OCI-LY7 (cell line): ENCODE data around the gene TMEM204. TPM values are rescaled to one million over a fixed set of nuclear protein-coding genes. Genes with fewer than 3 reads are reported as not detected.

Source experiments
- BruUV-seq: library from RNA; stranded (reverse); fragments of 400-500 nt; replicated peaks from 2 replicates; lab custom pipeline; 2021; lab: Mats Ljungman, UMichigan
- CTCF ChIA-PET: fragments of 300-600 bp; sonication (Branson Sonifier 250); formaldehyde crosslinking; loops from one replicate; lab custom pipeline; 2022; ENCODE audit warnings: antibody characterized with exemption; ENCODE audit not compliant: unreplicated experiment; lab: Charles Lee
- POLR2A ChIA-PET: fragments of 300-600 bp; sonication (Branson Sonifier 250); formaldehyde crosslinking; loops from one replicate; lab custom pipeline; 2022; ENCODE audit warnings: antibody characterized with exemption; lab: Charles Lee
- DNase-seq: peaks from one replicate; pipeline ENCODE4 v3.0.0-alpha.2; 2015; ENCODE audit warnings: low spot score
- H2AFZ ChIP-seq: fragments of 200-600 bp; sonication (generic), shearing (Covaris generic); 2 replicates; pipeline ENCODE4 v1.6.1; 2014; ENCODE audit warnings: mild to moderate bottlenecking, antibody characterized with exemption, low read length, moderate library complexity
- H3K27ac ChIP-seq: fragments of 200-600 bp; sonication (generic); 2 replicates; pipeline ENCODE4 v1.5.1; 2014; ENCODE audit warnings: mixed run types, low read depth, mild to moderate bottlenecking, moderate library complexity, low read length, inconsistent platforms; ENCODE audit not compliant: poor library complexity, severe bottlenecking
- H3K36me3 ChIP-seq: fragments of 200-600 bp; sonication (generic); 2 replicates; pipeline ENCODE4 v1.6.1; 2014; ENCODE audit warnings: mild to moderate bottlenecking, antibody characterized with exemption, low read length, moderate library complexity, mixed read lengths; ENCODE audit not compliant: insufficient read depth
- H3K4me1 ChIP-seq: fragments of 200-600 bp; sonication (generic); 2 replicates; pipeline ENCODE4 v1.5.1; 2014; ENCODE audit warnings: mild to moderate bottlenecking, low read length; ENCODE audit not compliant: insufficient read depth, poor library complexity, severe bottlenecking
- H3K4me2 ChIP-seq: fragments of 200-600 bp; sonication (generic); 2 replicates; pipeline ENCODE4 v1.6.1; 2014; ENCODE audit warnings: mild to moderate bottlenecking, low read length
- H3K4me3 ChIP-seq: fragments of 200-600 bp; sonication (generic); 2 replicates; pipeline ENCODE4 v1.5.1; 2014; ENCODE audit warnings: mild to moderate bottlenecking, low read depth, low read length; ENCODE audit not compliant: poor library complexity, severe bottlenecking
- H3K79me2 ChIP-seq: fragments of 200-600 bp; sonication (generic); 2 replicates; pipeline ENCODE4 v1.6.1; 2016; ENCODE audit warnings: low read depth, mild to moderate bottlenecking, low read length, moderate library complexity, mixed read lengths; ENCODE audit not compliant: insufficient read depth
- H3K9me2 ChIP-seq: fragments of 200-600 bp; sonication (generic); 2 replicates; pipeline ENCODE4 v1.6.1; 2016; ENCODE audit warnings: mild to moderate bottlenecking, low read length, mixed read lengths; ENCODE audit not compliant: insufficient read depth
- H3K9me3 ChIP-seq: fragments of 200-600 bp; sonication (generic); 2 replicates; pipeline ENCODE4 v1.6.1; 2014; ENCODE audit warnings: mild to moderate bottlenecking, mixed run types, low read length, mixed read lengths
- H4K20me1 ChIP-seq: fragments of 200-600 bp; sonication (generic); 2 replicates; pipeline ENCODE4 v1.6.1; 2014; ENCODE audit warnings: mild to moderate bottlenecking, antibody characterized with exemption, low read length, moderate library complexity, mixed read lengths; ENCODE audit not compliant: insufficient read depth
- EZH2phosphoT487 ChIP-seq: fragments of 200-600 bp; sonication (generic); IDR thresholded peaks from 2 replicates; pipeline ENCODE4 v1.6.1; 2018; ENCODE audit warnings: low read depth, borderline replicate concordance, mild to moderate bottlenecking, mixed run types, antibody characterized with exemption, low read length, moderate library complexity, mixed read lengths
- intact Hi-C: fragments of 100-400 bp; cut with micrococcal nuclease; formaldehyde crosslinking; loops from one replicate; pipeline ENCODE4 v1.10.0; 2022; ENCODE audit not compliant: unreplicated experiment
- total RNA-seq, 2 experiments: library from RNA; depleted of rRNA in 1 of 2; stranded (reverse); fragments of >200 nt in 1 of 2; shearing (Covaris generic) in 1 of 2; gene quantifications; 2 replicates each; pipeline ENCODE4 v1.2.3, GENCODE V29; 2014 to 2022
- TF ChIP-seq, protein P1 (sequence below): fragments of 200-600 bp; sonication (generic); conservative IDR thresholded peaks from 2 replicates; pipeline ENCODE4 v1.5.1; 2014; ENCODE audit warnings: mild to moderate bottlenecking, antibody characterized with exemption, low read length, moderate library complexity, mixed read lengths

The TMEM204 gene
- total RNA-seq, 2 experiments from 2014 or later = not detected

DNA sequence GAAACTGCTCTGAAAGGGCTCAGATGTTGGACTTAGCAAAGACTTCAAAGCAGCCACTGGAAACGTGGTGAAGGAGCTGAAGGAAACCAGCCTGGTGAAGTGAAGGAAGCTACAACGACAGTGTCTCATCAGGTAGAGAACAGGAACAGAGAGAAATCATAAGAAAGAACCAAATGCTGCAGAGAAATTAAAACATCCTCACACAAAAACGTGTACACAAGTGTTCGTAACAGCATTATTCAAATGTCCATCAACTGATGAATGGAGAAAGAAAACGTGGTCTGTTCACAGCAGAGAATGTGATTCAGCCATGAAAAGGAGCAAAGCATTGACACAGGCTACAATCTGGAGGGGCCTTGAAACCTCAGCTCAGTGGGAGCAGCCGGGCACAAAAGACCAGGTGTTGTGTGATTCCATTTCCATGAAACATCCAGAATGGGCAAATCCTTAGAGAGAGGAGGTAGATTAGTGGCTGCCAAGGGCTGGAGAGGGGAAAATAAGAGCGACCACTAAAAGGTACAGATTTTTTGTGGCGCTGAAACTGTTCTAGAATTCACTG is 51.5 kb downstream of the TMEM204 start:
- Histone ChIP-seq H3K9me3 (no peaks in the 10 kb centered on the region), H2AFZ (no peak overlapping the region), H3K4me1 (no peaks in the 10 kb centered on the region), H3K4me3 (no peak overlapping the region), H3K4me2 (no peak overlapping the region), H3K79me2 (no peaks in the 10 kb centered on the region), H3K36me3 (no peaks in the 10 kb centered on the region; the same call in 1 of the 2 replicates), H3K27ac (no peak overlapping the region), H3K9me2 (no peaks in the 10 kb centered on the region), H4K20me1 (no peaks in the 10 kb centered on the region)
- BruUV-seq = no TSS peak
- TF ChIP-seq, protein P1, sequence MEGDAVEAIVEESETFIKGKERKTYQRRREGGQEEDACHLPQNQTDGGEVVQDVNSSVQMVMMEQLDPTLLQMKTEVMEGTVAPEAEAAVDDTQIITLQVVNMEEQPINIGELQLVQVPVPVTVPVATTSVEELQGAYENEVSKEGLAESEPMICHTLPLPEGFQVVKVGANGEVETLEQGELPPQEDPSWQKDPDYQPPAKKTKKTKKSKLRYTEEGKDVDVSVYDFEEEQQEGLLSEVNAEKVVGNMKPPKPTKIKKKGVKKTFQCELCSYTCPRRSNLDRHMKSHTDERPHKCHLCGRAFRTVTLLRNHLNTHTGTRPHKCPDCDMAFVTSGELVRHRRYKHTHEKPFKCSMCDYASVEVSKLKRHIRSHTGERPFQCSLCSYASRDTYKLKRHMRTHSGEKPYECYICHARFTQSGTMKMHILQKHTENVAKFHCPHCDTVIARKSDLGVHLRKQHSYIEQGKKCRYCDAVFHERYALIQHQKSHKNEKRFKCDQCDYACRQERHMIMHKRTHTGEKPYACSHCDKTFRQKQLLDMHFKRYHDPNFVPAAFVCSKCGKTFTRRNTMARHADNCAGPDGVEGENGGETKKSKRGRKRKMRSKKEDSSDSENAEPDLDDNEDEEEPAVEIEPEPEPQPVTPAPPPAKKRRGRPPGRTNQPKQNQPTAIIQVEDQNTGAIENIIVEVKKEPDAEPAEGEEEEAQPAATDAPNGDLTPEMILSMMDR = no peak
- no peak for TF ChIP-seq EZH2phosphoT487
- DNase-seq = no peak
- CTCF ChIA-PET = no interaction called here
- POLR2A ChIA-PET = interaction anchor here (0.6 kb wide), 1 partner anchor 230 kb away, joined by 4 read pairs; no protein-coding TSS in a partner anchor
- intact Hi-C loops = no loop called here

DNA sequence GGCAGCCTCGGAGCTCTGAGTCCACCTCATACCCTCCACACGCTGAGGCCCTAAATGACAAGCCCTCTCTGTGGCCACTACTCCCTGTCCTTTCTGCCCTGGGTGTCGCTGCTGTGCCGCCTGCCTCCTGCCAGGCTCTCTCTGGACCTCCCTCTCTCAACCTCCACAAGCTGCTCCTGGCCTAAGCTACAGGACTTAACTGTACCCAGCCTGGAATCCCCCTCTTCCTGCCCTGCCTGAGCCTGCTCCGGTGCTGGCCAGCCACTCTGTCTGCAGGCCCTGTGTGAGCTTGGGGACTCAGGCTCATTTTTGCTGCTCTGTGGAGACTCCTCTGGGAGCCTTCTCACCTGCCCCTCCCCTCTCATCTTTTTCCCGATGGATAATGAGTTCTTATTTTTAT is 56.9 kb downstream of the TMEM204 start:
- POLR2A ChIA-PET = interaction anchor here (0.5 to 0.6 kb wide), 2 partner anchors 13 to 248 kb away, joined by 3 to 4 read pairs; no protein-coding TSS in a partner anchor
- H3K27ac ChIP-seq = no peak overlapping the region
- no peaks in the 10 kb centered on the region for H3K79me2 ChIP-seq
- CTCF ChIA-PET = no interaction called here
- no peaks in the 10 kb centered on the region for H3K9me2 ChIP-seq
- TF ChIP-seq, protein P1 = no peak
- no peak overlapping the region for H3K4me2 ChIP-seq
- no peaks in the 10 kb centered on the region for H4K20me1 ChIP-seq
- DNase-seq = no peak
- intact Hi-C loops = no loop called here
- no peak overlapping the region for H3K4me3 ChIP-seq
- no peaks in the 10 kb centered on the region for H3K4me1 ChIP-seq
- H3K9me3 ChIP-seq = no peaks in the 10 kb centered on the region
- no peak overlapping the region for H2AFZ ChIP-seq
- BruUV-seq = no TSS peak
- H3K36me3 ChIP-seq = no peaks in the 10 kb centered on the region

DNA sequence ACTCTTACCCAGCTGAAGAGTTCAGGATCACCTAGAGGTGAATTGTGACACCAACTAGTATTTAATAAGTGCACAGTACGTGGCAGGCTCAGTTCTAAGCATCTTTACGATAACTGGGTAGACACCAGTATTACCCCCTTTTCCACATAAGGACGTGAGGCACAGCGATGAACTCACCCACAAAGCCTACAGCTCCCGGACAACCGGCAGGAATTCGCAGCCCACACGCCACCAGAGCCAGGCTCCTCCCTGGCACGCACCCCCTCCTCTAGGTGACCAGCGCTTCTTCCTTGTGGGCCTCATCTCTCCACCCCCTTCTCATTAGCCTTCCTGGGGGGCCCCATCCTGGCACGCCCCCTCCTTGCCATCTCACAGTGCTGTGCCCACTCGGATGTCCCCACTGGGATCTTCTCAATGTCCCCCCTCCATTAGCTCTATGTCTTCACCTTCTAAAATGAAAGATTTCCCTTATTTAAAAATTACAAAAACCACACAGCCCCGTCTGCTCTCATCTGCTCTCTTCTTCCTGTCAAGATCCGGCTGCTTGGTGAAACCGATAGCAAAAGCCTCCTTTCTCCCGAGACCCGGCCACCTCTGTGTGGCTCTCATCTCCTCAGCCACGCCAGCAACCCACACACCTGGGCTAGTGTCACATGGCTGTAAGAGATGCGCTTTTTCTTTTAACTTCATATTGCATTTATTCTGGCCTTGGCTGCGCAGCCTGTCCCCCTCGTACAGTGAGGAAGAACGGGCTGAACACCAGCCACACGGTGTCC is 57.7 kb downstream of the TMEM204 start:
- Histone ChIP-seq H2AFZ (no peak overlapping the region), H4K20me1 (no peaks in the 10 kb centered on the region), H3K4me3 (no peak overlapping the region), H3K9me3 (no peaks in the 10 kb centered on the region), H3K27ac (no peak overlapping the region), H3K9me2 (no peaks in the 10 kb centered on the region), H3K4me2 (no peak overlapping the region), H3K4me1 (no peaks in the 10 kb centered on the region), H3K36me3 (no peaks in the 10 kb centered on the region), H3K79me2 (no peaks in the 10 kb centered on the region)
- no peak for DNase-seq
- ChIA-PET POLR2A (interaction anchor here (0.5 kb wide), 1 partner anchor 248 kb away, joined by 4 read pairs; no protein-coding TSS in a partner anchor), CTCF (no interaction called here)
- no peak for TF ChIP-seq EZH2phosphoT487
- TF ChIP-seq, protein P1 = no peak
- intact Hi-C loops = no loop called here
- BruUV-seq = no TSS peak
